Measurements from ENCODE around the gene RBP3.

DNA sequence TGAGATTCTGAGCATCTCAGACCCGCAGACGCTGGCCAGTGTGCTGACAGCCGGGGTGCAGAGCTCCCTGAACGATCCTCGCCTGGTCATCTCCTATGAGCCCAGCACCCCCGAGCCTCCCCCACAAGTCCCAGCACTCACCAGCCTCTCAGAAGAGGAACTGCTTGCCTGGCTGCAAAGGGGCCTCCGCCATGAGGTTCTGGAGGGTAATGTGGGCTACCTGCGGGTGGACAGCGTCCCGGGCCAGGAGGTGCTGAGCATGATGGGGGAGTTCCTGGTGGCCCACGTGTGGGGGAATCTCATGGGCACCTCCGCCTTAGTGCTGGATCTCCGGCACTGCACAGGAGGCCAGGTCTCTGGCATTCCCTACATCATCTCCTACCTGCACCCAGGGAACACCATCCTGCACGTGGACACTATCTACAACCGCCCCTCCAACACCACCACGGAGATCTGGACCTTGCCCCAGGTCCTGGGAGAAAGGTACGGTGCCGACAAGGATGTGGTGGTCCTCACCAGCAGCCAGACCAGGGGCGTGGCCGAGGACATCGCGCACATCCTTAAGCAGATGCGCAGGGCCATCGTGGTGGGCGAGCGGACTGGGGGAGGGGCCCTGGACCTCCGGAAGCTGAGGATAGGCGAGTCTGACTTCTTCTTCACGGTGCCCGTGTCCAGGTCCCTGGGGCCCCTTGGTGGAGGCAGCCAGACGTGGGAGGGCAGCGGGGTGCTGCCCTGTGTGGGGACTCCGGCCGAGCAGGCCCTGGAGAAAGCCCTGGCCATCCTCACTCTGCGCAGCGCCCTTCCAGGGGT, 703 bp downstream of the RBP3 start:
- TF ChIP-seq, protein P1, sequence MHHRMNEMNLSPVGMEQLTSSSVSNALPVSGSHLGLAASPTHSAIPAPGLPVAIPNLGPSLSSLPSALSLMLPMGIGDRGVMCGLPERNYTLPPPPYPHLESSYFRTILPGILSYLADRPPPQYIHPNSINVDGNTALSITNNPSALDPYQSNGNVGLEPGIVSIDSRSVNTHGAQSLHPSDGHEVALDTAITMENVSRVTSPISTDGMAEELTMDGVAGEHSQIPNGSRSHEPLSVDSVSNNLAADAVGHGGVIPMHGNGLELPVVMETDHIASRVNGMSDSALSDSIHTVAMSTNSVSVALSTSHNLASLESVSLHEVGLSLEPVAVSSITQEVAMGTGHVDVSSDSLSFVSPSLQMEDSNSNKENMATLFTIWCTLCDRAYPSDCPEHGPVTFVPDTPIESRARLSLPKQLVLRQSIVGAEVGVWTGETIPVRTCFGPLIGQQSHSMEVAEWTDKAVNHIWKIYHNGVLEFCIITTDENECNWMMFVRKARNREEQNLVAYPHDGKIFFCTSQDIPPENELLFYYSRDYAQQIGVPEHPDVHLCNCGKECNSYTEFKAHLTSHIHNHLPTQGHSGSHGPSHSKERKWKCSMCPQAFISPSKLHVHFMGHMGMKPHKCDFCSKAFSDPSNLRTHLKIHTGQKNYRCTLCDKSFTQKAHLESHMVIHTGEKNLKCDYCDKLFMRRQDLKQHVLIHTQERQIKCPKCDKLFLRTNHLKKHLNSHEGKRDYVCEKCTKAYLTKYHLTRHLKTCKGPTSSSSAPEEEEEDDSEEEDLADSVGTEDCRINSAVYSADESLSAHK (tag by site-specific recombination; IDR thresholded peaks at IDR 0.05), result no peak
- TF ChIP-seq, protein P2, sequence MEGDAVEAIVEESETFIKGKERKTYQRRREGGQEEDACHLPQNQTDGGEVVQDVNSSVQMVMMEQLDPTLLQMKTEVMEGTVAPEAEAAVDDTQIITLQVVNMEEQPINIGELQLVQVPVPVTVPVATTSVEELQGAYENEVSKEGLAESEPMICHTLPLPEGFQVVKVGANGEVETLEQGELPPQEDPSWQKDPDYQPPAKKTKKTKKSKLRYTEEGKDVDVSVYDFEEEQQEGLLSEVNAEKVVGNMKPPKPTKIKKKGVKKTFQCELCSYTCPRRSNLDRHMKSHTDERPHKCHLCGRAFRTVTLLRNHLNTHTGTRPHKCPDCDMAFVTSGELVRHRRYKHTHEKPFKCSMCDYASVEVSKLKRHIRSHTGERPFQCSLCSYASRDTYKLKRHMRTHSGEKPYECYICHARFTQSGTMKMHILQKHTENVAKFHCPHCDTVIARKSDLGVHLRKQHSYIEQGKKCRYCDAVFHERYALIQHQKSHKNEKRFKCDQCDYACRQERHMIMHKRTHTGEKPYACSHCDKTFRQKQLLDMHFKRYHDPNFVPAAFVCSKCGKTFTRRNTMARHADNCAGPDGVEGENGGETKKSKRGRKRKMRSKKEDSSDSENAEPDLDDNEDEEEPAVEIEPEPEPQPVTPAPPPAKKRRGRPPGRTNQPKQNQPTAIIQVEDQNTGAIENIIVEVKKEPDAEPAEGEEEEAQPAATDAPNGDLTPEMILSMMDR (tag by site-specific recombination; IDR thresholded peaks at IDR 0.05), result no peak
- no peak for TF ChIP-seq ZBTB7A (tag by site-specific recombination; IDR thresholded peaks at IDR 0.05; ENCODE audit: low read depth)
- no peak for TF ChIP-seq ZNF2 (tag by site-specific recombination; IDR thresholded peaks at IDR 0.05)

All from HEK293 (cell line).